ENCODE measurements around the gene NEURL1. TPM values are rescaled to one million over a fixed set of nuclear protein-coding genes. Genes with fewer than 3 reads are reported as not detected.

The NEURL1 gene
- total and polyA plus RNA-seq, 2 donors (not counting 3 experiments of a cell fraction or from before 2014, with no cell fraction given): 0.06 to 0.22 TPM

DNA sequence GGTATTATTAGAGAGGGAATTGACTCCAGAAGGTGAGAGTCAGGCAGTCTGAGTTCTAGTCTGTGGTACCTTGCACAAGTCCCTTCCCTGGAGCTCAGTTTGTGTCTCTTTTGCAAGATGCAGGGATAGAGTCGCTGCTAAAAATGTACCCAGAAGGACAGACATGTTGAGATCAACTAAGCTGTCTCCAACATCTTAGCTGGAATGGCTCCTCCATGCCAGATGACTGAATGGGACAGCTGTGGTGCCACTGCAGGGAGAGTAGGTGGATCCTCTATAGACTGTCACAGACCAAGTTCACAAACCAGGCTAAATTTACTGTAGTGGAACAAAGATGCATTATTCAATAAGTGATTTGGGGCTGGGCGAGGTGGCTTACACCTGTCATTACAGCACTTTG lies 120.1 kb downstream of the NEURL1 start:
- ChIA-PET POLR2A (no interaction called here), CTCF (interaction anchor here (1.0 to 3.5 kb wide), 4 partner anchors 8 to 99 kb away, joined by 3 to 28 read pairs (median 10); no protein-coding TSS in a partner anchor)
- Histone ChIP-seq H3K4me3 (replicated peaks in 1 of 3; ENCODE audit: insufficient read depth in 1 of 3, low read depth in 1 of 3, low read length in 3 of 3) (no peak overlapping the region), H3K4me2 (ENCODE audit: insufficient read depth, low read length) (no peak overlapping the region), H3K9me3 (replicated peaks; ENCODE audit: control insufficient read depth, insufficient read depth, low read length) (no peaks in the 10 kb centered on the region), H3K9me1 (replicated peaks; ENCODE audit: control insufficient read depth, extremely low read depth, insufficient read depth, low read length) (no peaks in the 10 kb centered on the region), H3K9ac (replicated peaks; ENCODE audit: extremely low read depth, insufficient read depth, low read length) (no peak overlapping the region), H3K4me1 (ENCODE audit: control insufficient read depth, extremely low read depth, insufficient read depth, low read length) (no peaks in the 10 kb centered on the region), H3K27me3 (ENCODE audit: control insufficient read depth in 2 of 2, insufficient read depth in 2 of 2, low read length in 2 of 2) (no peaks in the 10 kb centered on the region), H3K27ac (ENCODE audit: insufficient read depth, low read depth, low read length) (no peak overlapping the region), H3K79me2 (ENCODE audit: control insufficient read depth, insufficient read depth, low read length) (no peaks in the 10 kb centered on the region), H2AFZ (ENCODE audit: low read depth, low read length) (no peak overlapping the region), H4K20me1 (replicated peaks; ENCODE audit: control insufficient read depth, extremely low read depth, insufficient read depth, low read length) (no peaks in the 10 kb centered on the region), H3K36me3 (ENCODE audit: control insufficient read depth in 2 of 2, extremely low read depth in 1 of 2, insufficient read depth in 2 of 2, low read length in 2 of 2) (no peaks in the 10 kb centered on the region)
- intact Hi-C loops (cut with micrococcal nuclease): no loop called here
- TF ChIP-seq EZH2 (IDR thresholded peaks at IDR 0.05; ENCODE audit: borderline replicate concordance, low read depth, low read length, severe bottlenecking) (no peak), FOS (IDR thresholded peaks at IDR 0.05; ENCODE audit: borderline replicate concordance, insufficient read depth, low read length) (no peak)
- DNase-seq (ENCODE audit: low read depth, low spot score) (no peak), FAIRE-seq (no peak)
- BruUV-seq (replicated peaks): no TSS peak
- dilution Hi-C loops (cut with MboI; ENCODE audit: extremely low pct_ligation_motif_present, low sequenced_read_pairs): no loop called here

DNA sequence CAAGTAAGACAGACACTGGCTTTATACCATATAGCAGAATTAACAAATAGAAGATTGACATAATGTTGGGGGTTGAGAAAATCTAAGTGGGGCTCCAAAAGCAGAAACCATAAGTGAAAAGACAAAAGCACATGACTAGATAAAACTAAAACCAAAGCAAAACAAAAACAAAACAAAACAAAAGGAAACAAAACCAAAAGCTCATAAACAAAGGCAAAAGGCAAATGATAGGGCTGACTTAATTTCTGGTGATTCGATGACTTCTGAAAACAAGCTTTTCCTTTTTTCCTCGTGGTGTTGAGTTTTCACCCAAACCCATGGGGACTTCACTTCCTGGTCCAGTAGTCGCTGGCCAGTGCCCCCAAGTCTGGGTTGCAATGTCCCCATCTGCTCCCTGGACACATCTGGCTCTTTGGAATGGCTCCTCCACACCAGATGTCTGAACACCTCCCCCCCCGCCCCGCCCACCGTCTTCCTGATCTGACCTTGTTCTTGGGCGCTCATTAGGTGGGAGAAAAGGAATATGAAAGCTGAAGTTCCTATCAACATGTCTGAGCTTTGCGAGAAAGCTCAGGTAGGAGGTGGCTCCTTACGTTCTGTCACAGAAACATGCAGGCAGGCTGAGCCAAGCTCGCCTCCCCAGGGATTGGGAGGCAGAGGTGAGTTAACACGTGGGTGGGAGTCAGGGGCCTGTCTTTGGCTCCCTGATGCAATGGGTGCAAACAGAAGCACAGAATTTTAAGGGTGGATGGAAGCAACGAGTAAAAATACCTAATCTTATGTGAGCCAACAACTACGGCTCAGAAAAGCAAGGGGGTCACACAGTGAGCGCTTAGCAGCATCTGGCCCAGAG lies 121.0 kb downstream of the NEURL1 start:
- Histone ChIP-seq H4K20me1 (replicated peaks; ENCODE audit: control insufficient read depth, extremely low read depth, insufficient read depth, low read length) (no peaks in the 10 kb centered on the region), H3K9me3 (replicated peaks; ENCODE audit: control insufficient read depth, insufficient read depth, low read length) (no peaks in the 10 kb centered on the region), H3K36me3 (ENCODE audit: control insufficient read depth in 2 of 2, extremely low read depth in 1 of 2, insufficient read depth in 2 of 2, low read length in 2 of 2) (no peaks in the 10 kb centered on the region), H3K79me2 (ENCODE audit: control insufficient read depth, insufficient read depth, low read length) (no peaks in the 10 kb centered on the region), H3K27ac (ENCODE audit: insufficient read depth, low read depth, low read length) (no peak overlapping the region), H3K4me1 (ENCODE audit: control insufficient read depth, extremely low read depth, insufficient read depth, low read length) (no peaks in the 10 kb centered on the region), H3K9ac (replicated peaks; ENCODE audit: extremely low read depth, insufficient read depth, low read length) (no peak overlapping the region), H3K9me1 (replicated peaks; ENCODE audit: control insufficient read depth, extremely low read depth, insufficient read depth, low read length) (no peaks in the 10 kb centered on the region), H3K4me2 (ENCODE audit: insufficient read depth, low read length) (no peak overlapping the region), H2AFZ (ENCODE audit: low read depth, low read length) (no peak overlapping the region), H3K27me3 (ENCODE audit: control insufficient read depth in 2 of 2, insufficient read depth in 2 of 2, low read length in 2 of 2) (no peaks in the 10 kb centered on the region), H3K4me3 (replicated peaks in 1 of 3; ENCODE audit: insufficient read depth in 1 of 3, low read depth in 1 of 3, low read length in 3 of 3) (no peak overlapping the region)
- intact Hi-C loops (cut with micrococcal nuclease) (no loop called here), dilution Hi-C loops (cut with MboI; ENCODE audit: extremely low pct_ligation_motif_present, low sequenced_read_pairs) (no loop called here)
- BruUV-seq (replicated peaks): no TSS peak
- CTCF ChIA-PET: interaction anchor here (1.0 to 2.5 kb wide), 6 partner anchors 9 to 98 kb away, joined by 3 to 18 read pairs (median 6); no protein-coding TSS in a partner anchor
- DNase-seq (ENCODE audit: low read depth, low spot score) (no peak), FAIRE-seq (no peak)
- POLR2A ChIA-PET: interaction anchor here (0.7 kb wide), 1 partner anchor 12 kb away, joined by 6 read pairs; no protein-coding TSS in a partner anchor
- no peak for TF ChIP-seq POLR2AphosphoS5 (IDR thresholded peaks at IDR 0.05; ENCODE audit: insufficient read depth, low read depth, low read length)
- no peak for TF ChIP-seq POLR2A (IDR thresholded peaks at IDR 0.05; ENCODE audit: low read depth, low read length)
- TF ChIP-seq, protein P1, sequence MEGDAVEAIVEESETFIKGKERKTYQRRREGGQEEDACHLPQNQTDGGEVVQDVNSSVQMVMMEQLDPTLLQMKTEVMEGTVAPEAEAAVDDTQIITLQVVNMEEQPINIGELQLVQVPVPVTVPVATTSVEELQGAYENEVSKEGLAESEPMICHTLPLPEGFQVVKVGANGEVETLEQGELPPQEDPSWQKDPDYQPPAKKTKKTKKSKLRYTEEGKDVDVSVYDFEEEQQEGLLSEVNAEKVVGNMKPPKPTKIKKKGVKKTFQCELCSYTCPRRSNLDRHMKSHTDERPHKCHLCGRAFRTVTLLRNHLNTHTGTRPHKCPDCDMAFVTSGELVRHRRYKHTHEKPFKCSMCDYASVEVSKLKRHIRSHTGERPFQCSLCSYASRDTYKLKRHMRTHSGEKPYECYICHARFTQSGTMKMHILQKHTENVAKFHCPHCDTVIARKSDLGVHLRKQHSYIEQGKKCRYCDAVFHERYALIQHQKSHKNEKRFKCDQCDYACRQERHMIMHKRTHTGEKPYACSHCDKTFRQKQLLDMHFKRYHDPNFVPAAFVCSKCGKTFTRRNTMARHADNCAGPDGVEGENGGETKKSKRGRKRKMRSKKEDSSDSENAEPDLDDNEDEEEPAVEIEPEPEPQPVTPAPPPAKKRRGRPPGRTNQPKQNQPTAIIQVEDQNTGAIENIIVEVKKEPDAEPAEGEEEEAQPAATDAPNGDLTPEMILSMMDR (IDR thresholded peaks at IDR 0.05; ENCODE audit: extremely low read depth in 1 of 2, insufficient read depth in 1 of 2, low read depth in 1 of 2, low read length in 2 of 2): no peak
- TF ChIP-seq EZH2 (IDR thresholded peaks at IDR 0.05; ENCODE audit: borderline replicate concordance, low read depth, low read length, severe bottlenecking): no peak
- TF ChIP-seq, protein P2, sequence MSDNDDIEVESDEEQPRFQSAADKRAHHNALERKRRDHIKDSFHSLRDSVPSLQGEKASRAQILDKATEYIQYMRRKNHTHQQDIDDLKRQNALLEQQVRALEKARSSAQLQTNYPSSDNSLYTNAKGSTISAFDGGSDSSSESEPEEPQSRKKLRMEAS (IDR thresholded peaks at IDR 0.05; ENCODE audit: insufficient read depth, insufficient read length): no peak
- TF ChIP-seq FOS (IDR thresholded peaks at IDR 0.05; ENCODE audit: borderline replicate concordance, insufficient read depth, low read length): no peak
- no peak for TF ChIP-seq MYC (IDR thresholded peaks at IDR 0.05; ENCODE audit: low read depth, low read length)
- TF ChIP-seq GATA2 (IDR thresholded peaks at IDR 0.05; ENCODE audit: insufficient read depth, insufficient read length, low read depth, low read length): no peak
- no peak for TF ChIP-seq JUN (IDR thresholded peaks at IDR 0.05; ENCODE audit: borderline replicate concordance, insufficient read depth, insufficient read length, low read depth)

Measured in endothelial cell of umbilical vein (primary cell).